Spinal cord (tissue), 10 donors: ENCODE results near the gene LEF1. TPM values are rescaled to one million over a fixed set of nuclear protein-coding genes. Genes with fewer than 3 reads are reported as not detected.

Experiments
- DNase-seq, 6 donors: peaks; one replicate each; pipeline versions ENCODE4 v3.0.0 to v3.0.0-alpha.2; 2013 to 2015; ENCODE audit warnings: low spot score in 6 of 6, low read depth in 4 of 6
- H3K27ac ChIP-seq: one replicate; pipeline ENCODE4 v1.5.1; 2013; ENCODE audit warnings: low read depth, low read length, control low read depth
- H3K27me3 ChIP-seq: one replicate; pipeline ENCODE4 v1.6.1; 2013; ENCODE audit warnings: low read length; ENCODE audit not compliant: control insufficient read depth, insufficient read depth
- H3K36me3 ChIP-seq: one replicate; pipeline ENCODE4 v1.6.1; 2013; ENCODE audit warnings: low read length; ENCODE audit not compliant: control insufficient read depth, insufficient read depth
- H3K4me1 ChIP-seq: one replicate; pipeline ENCODE4 v1.6.1; 2013; ENCODE audit warnings: low read length; ENCODE audit not compliant: control insufficient read depth, insufficient read depth
- H3K4me3 ChIP-seq: one replicate; pipeline ENCODE4 v1.5.1; 2013; ENCODE audit warnings: low read depth, low read length, control low read depth
- H3K9me3 ChIP-seq: one replicate; pipeline ENCODE4 v1.6.1; 2013; ENCODE audit warnings: low read length; ENCODE audit not compliant: control insufficient read depth, insufficient read depth
- WGBS: methylation state at CpG from one replicate; pipeline ENCODE4 v1.1.5; 2013; ENCODE audit warnings: missing lambda C conversion rate; ENCODE audit not compliant: insufficient coverage; 5-methylcytosine and 5-hydroxymethylcytosine counted together
- polyA plus RNA-seq, 2 donors: library from polyadenylated mRNA; unstranded; fragments of 120-200 nt; gene quantifications; one replicate each; pipeline ENCODE4 v1.2.1, GENCODE V29; 2013; ENCODE audit not compliant: insufficient read length in 2 of 2
- total RNA-seq, 2 donors: library from RNA; depleted of rRNA in 1 of 2; stranded (reverse); fragments of 120-200 nt in 1 of 2; fragments of >200 nt in 1 of 2; gene quantifications; one replicate each; pipeline versions ENCODE4 v1.2.3 to v1.2.4, GENCODE V29; 2013 to 2014
- donor health status: healthy.

LEF1 gene
- total and polyA plus RNA-seq, 4 donors: 18.3 to 50.5 (median 27.9) TPM

- Histone ChIP-seq H3K36me3 (peaks cover 3% of the 10 kb centered on the region), H3K9me3 (no peaks in the 10 kb centered on the region), H3K4me1 (no peaks in the 10 kb centered on the region), H3K27ac (no peak overlapping the region), H3K4me3 (no peak overlapping the region), H3K27me3 (no peaks in the 10 kb centered on the region)
- no peak for DNase-seq
- WGBS: 89% methylated on average over 4 of the region's 4 CpGs
Measured at GRCh38 chr4:108003982-108004515, 164.7 kb downstream of the LEF1 start.

DNA sequence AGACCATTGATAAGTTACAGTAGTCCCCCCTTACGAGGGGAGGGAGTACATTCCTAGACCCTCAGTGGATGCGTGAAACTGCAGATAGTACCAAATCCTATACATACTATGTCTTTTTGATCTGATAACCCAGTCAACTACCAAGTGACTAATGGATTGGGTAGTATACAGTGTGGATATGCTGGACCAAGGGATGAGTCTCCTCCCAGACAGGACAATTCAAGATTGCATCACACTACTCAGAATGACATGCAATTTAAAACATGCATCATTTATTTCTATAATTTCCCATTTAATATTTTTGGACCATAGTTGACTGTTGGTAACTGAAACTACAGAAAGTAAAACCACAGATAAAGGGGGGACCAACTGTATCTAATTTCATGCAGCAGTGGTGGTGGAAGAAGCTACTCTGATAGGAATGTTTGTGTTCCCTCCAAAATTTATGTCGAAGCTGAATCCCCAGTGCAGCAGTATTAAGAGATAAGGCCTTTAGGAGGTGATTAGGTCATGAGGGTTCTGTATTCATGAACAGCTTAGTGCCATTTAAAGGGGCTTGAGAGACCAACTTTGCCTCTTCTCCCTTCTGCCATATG is 167.1 kb downstream of the LEF1 start:
- no CpG with 5 or more reads among the region's 3 CpGs for WGBS

DNA sequence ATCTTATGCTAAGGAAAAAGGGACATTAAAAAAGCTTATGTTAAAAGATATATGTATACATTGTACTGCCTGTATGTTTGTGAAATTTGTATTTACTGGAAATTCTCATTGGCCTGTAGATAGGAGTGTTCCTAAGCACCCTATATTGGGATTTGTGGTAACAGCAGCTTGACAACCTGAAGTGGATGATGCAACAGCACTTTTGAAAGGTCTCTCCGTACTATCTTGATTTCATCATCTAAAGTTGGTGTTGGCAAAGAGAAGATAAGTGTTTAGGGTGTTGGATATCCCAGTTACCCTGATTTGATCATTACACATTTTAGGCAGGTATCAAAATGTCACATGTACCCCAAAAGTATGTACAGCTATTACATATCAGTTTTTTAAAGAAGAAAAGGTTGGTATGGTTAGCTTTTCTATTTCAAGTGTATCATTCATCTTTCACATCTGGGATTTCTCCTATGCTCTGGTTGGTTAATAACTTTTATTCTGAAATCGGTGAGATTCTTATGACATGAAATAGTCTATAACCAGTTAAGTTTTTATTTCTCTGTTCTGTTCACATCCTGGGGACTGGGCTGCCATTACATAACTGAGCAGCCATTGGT is 168.7 kb downstream of the LEF1 start:
- Histone ChIP-seq H3K4me3 (no peak overlapping the region), H3K36me3 (no peaks in the 10 kb centered on the region), H3K27ac (no peak overlapping the region), H3K27me3 (no peaks in the 10 kb centered on the region), H3K4me1 (no peaks in the 10 kb centered on the region), H3K9me3 (no peaks in the 10 kb centered on the region)
- no CpG with 5 or more reads among the region's 2 CpGs for WGBS
- DNase-seq: no peak

More for the DNA sequence above, 167.1 kb downstream of the LEF1 start:
- no peaks in the 10 kb centered on the region for H3K27me3 ChIP-seq
- no peak overlapping the region for H3K27ac ChIP-seq
- no peak for DNase-seq
- no peaks in the 10 kb centered on the region for H3K9me3 ChIP-seq
- H3K4me3 ChIP-seq: no peak overlapping the region
- no peaks in the 10 kb centered on the region for H3K4me1 ChIP-seq
- H3K36me3 ChIP-seq: no peaks in the 10 kb centered on the region

- DNase-seq: no peak
- WGBS: no CpG with 5 or more reads among the region's 2 CpGs
- H3K9me3 ChIP-seq: no peaks in the 10 kb centered on the region
- no peak overlapping the region for H3K4me3 ChIP-seq
- H3K27me3 ChIP-seq: no peaks in the 10 kb centered on the region
- H3K27ac ChIP-seq: no peak overlapping the region
- H3K36me3 ChIP-seq: no peaks in the 10 kb centered on the region
- peaks cover 2% of the 10 kb centered on the region for H3K4me1 ChIP-seq
Measured at GRCh38 chr4:107997794-107998193, 170.9 kb downstream of the LEF1 start.

Other genes with a start within 250 kb of the LEF1 start
- 10 to 100 TPM; 19.1 to 22.0 TPM for gene CYP2U1, start 237.4 kb downstream of the LEF1 start, total RNA-seq
- 10 to 100 TPM; 12.1 to 12.5 TPM for gene CYP2U1, start 237.4 kb downstream of the LEF1 start, polyA plus RNA-seq
- gene HADH, start 179.0 kb downstream of the LEF1 start, total RNA-seq: 10 to 100 TPM; 19.6 to 20.6 TPM
- 10 to 100 TPM; 50.6 to 51.2 TPM for gene HADH, start 179.0 kb downstream of the LEF1 start, polyA plus RNA-seq